OCI-LY3 (cell line): ENCODE measurements around the gene NCAPD3.

Experiments
- EZH2phosphoT487 ChIP-seq: fragments of 200-600 bp; shearing (Covaris generic); IDR thresholded peaks from 2 replicates; pipeline ENCODE4 v1.6.1; 2018; ENCODE audit warnings: antibody characterized with exemption, mixed run types, low read depth
- TF ChIP-seq, protein P1 (sequence below): fragments of 200-600, 300-600 bp; sonication (generic); IDR thresholded peaks from 2 replicates; pipeline ENCODE4 v1.5.1; 2014; ENCODE audit warnings: antibody characterized with exemption, low read length, low read depth

DNA sequence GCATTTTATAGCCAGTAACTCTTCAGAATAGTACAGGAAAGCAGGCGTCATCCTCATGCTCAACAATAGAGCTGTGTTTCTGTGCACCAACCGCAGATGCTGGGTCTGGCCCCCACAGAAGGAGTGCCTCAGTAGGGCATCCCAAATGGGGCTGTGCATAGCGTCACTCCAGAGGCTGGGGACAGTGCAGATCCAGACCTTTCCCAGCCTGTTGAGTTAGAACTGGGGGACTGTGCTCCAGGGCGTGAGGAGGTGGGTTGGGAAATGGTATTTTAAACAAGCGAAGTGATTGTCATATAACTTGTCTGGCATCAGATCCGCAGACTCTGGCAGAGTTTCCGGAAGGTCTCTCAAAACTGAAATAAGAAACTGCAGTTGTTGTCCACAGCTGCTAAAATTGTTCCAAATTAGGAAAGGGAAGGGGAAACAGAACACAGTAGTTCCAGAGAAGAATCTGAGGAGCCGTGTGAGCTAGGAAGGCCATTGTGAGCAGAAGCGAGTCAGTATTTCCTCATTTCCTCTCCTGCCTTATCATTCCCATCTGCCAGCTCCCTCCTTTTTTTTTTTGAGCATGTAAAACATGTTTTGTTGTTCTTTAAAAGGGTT, 102.7 kb downstream of the NCAPD3 start:
- no peak for TF ChIP-seq EZH2phosphoT487
- TF ChIP-seq, protein P1, sequence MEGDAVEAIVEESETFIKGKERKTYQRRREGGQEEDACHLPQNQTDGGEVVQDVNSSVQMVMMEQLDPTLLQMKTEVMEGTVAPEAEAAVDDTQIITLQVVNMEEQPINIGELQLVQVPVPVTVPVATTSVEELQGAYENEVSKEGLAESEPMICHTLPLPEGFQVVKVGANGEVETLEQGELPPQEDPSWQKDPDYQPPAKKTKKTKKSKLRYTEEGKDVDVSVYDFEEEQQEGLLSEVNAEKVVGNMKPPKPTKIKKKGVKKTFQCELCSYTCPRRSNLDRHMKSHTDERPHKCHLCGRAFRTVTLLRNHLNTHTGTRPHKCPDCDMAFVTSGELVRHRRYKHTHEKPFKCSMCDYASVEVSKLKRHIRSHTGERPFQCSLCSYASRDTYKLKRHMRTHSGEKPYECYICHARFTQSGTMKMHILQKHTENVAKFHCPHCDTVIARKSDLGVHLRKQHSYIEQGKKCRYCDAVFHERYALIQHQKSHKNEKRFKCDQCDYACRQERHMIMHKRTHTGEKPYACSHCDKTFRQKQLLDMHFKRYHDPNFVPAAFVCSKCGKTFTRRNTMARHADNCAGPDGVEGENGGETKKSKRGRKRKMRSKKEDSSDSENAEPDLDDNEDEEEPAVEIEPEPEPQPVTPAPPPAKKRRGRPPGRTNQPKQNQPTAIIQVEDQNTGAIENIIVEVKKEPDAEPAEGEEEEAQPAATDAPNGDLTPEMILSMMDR = no peak
